Ishikawa (cell line): ENCODE data around the gene PALLD.

Experiments used
- CEBPB ChIP-seq: IDR thresholded peaks from 2 replicates; pipeline ENCODE4 v1.6.1; 2012
- CREB1 ChIP-seq: IDR thresholded peaks from 2 replicates; pipeline ENCODE4 v1.6.1; 2012; ENCODE audit warnings: low read depth
- EGR1 ChIP-seq: IDR thresholded peaks from 2 replicates; pipeline ENCODE4 v1.6.1; 2012
- EP300 ChIP-seq: IDR thresholded peaks from 2 replicates; pipeline ENCODE4 v1.6.1; 2012; ENCODE audit warnings: borderline replicate concordance
- FOXM1 ChIP-seq: IDR thresholded peaks from 2 replicates; pipeline ENCODE4 v1.6.1; 2012; ENCODE audit warnings: low read depth, borderline replicate concordance
- NFIC ChIP-seq: IDR thresholded peaks from 2 replicates; pipeline ENCODE4 v1.6.1; 2012
- RAD21 ChIP-seq: IDR thresholded peaks from 2 replicates; pipeline ENCODE4 v1.6.1; 2012; ENCODE audit warnings: low read depth
- TAF1 ChIP-seq: IDR thresholded peaks from 2 replicates; pipeline ENCODE4 v1.6.1; 2012; ENCODE audit warnings: low read depth, mild to moderate bottlenecking
- TCF12 ChIP-seq: IDR thresholded peaks from 2 replicates; pipeline ENCODE4 v1.6.1; 2012; ENCODE audit warnings: low read depth
- TEAD4 ChIP-seq: IDR thresholded peaks from 2 replicates; pipeline ENCODE4 v1.6.1; 2012
- YY1 ChIP-seq: IDR thresholded peaks from 2 replicates; pipeline ENCODE4 v1.6.1; 2012; ENCODE audit warnings: low read depth
- ZBTB7A ChIP-seq: IDR thresholded peaks from 2 replicates; pipeline ENCODE4 v1.6.1; 2012; ENCODE audit warnings: low read depth
- TF ChIP-seq, protein P1 (sequence below): IDR thresholded peaks from 2 replicates; pipeline ENCODE4 v1.6.1; 2012
- TF ChIP-seq, protein P2 (sequence below): IDR thresholded peaks from 2 replicates; pipeline ENCODE4 v1.6.1; 2012; ENCODE audit warnings: low read depth, mild to moderate bottlenecking
- TF ChIP-seq, protein P3 (sequence below): IDR thresholded peaks from 2 replicates; pipeline ENCODE4 v1.6.1; 2012

The PALLD gene

DNA sequence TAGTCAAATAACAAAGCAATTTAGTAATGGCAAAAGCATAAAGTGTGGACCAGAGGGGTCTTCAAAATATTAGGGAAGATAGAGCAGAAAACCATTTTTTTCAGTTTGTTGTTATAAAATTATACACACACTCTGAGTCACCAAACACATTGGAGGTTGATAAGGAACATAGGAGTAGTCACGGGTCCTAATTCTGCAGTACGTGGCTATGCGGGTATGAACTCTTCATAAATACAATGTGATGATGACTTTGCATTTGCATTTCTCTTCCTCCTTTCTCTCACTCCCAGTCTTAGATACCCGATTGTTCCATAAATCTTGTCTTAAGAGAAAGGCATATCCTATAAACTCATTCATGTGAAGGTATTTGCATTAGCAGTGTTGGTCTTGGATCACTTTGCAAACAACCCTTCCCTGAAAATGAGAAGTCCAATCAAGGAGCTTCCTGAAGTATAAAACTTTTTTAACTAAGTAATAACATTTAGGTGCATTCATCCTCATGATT is 223.6 kb downstream of the PALLD start:
- TF ChIP-seq, protein P1, sequence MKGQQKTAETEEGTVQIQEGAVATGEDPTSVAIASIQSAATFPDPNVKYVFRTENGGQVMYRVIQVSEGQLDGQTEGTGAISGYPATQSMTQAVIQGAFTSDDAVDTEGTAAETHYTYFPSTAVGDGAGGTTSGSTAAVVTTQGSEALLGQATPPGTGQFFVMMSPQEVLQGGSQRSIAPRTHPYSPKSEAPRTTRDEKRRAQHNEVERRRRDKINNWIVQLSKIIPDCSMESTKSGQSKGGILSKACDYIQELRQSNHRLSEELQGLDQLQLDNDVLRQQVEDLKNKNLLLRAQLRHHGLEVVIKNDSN, result no peak
- no peak for TF ChIP-seq TEAD4

DNA sequence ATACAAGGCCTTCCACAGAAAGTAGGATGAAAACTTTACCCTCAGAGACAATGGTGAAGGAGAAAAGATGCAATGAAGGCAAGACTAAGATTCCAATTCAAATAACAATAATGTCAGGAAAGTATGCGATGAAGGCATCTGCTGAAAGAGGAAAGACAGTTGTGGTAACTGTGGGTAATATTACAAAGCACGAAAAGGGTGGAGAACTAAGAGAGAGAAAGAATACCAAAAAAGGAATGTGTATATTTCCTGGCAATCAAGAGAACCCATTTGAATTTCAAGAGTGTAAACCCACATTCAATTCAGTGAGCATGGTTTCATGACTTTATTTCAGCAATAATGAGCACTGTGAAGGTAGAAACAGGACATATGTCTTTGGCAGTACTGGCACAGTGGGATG is 225.5 kb downstream of the PALLD start:
- TF ChIP-seq FOXM1, result no peak

DNA sequence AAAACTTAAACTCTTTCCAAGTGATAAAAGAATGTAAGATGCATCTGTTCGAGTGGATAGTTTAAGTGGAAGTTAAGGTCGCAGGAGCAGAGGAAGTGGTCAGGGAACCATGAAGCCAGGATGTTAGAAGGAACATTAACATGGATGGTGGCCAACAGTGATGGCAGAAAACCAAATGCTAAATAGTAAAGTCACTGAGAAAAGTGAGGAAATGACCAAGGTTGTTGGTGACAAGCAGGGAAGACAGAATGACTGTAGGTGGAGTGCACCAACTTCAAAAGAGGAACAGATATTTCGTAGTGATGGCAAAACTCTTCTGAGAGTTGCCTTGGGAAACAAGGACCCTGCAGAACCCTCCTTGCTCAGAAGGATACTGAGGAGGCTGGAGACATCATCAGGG is 226.2 kb downstream of the PALLD start:
- TF ChIP-seq NFIC (no peak), ZBTB7A (no peak), EP300 (no peak), TEAD4 (no peak), FOXM1 (no peak), CREB1 (no peak), CEBPB (no peak), RAD21 (no peak), TCF12 (no peak), YY1 (no peak)
- TF ChIP-seq, protein P2, sequence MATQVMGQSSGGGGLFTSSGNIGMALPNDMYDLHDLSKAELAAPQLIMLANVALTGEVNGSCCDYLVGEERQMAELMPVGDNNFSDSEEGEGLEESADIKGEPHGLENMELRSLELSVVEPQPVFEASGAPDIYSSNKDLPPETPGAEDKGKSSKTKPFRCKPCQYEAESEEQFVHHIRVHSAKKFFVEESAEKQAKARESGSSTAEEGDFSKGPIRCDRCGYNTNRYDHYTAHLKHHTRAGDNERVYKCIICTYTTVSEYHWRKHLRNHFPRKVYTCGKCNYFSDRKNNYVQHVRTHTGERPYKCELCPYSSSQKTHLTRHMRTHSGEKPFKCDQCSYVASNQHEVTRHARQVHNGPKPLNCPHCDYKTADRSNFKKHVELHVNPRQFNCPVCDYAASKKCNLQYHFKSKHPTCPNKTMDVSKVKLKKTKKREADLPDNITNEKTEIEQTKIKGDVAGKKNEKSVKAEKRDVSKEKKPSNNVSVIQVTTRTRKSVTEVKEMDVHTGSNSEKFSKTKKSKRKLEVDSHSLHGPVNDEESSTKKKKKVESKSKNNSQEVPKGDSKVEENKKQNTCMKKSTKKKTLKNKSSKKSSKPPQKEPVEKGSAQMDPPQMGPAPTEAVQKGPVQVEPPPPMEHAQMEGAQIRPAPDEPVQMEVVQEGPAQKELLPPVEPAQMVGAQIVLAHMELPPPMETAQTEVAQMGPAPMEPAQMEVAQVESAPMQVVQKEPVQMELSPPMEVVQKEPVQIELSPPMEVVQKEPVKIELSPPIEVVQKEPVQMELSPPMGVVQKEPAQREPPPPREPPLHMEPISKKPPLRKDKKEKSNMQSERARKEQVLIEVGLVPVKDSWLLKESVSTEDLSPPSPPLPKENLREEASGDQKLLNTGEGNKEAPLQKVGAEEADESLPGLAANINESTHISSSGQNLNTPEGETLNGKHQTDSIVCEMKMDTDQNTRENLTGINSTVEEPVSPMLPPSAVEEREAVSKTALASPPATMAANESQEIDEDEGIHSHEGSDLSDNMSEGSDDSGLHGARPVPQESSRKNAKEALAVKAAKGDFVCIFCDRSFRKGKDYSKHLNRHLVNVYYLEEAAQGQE, result no peak
- TF ChIP-seq, protein P3, sequence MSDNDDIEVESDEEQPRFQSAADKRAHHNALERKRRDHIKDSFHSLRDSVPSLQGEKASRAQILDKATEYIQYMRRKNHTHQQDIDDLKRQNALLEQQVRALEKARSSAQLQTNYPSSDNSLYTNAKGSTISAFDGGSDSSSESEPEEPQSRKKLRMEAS, result no peak

DNA sequence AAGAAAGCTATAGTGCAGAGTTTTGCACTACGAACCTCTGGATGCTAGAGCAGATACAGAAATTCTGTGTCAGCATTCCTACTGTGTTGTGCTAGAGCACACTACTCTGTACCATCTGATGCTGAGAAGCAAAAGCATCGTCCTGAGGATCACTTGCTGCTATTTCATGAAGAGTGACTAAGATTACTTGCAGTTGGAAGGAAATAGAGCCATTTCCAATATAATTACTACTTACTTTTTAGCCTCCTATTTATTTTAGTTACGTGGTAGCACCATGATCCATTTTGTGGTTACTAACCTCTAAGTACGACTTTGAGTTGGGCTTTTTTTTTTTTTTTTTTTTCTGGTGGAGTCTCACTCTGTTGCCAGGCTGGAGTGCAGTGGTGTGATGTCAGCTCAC is 226.7 kb downstream of the PALLD start:
- TF ChIP-seq, protein P3, result no peak
- no peak for TF ChIP-seq NFIC
- TF ChIP-seq TAF1, result no peak
- TF ChIP-seq, protein P1, result no peak
- TF ChIP-seq ZBTB7A, result no peak
- TF ChIP-seq TCF12, result no peak
- no peak for TF ChIP-seq CREB1
- TF ChIP-seq EGR1, result no peak
- no peak for TF ChIP-seq TEAD4
- no peak for TF ChIP-seq EP300
- TF ChIP-seq RAD21, result no peak

DNA sequence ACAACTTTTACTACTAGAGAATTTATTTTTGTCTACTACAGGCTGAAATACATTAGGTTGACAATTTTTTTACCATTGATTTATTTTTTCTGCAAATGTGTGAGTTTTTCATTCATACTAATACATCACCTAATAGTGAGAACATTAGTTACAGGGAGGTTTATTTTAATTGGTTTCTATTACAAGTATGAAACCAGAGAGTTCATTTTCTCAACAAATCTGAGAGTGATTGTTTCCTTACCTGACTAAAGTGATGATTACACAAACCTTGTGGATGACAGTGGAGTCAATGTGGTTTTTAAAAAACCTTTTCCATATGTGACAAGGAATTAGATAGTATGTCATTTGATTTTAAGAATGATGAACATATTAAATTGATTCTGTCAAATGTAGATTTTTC is 227.4 kb downstream of the PALLD start:
- TF ChIP-seq EP300, result no peak
- TF ChIP-seq, protein P2, result no peak
- no peak for TF ChIP-seq EGR1
- no peak for TF ChIP-seq TAF1
- no peak for TF ChIP-seq TCF12
- TF ChIP-seq TEAD4, result no peak
- no peak for TF ChIP-seq FOXM1
- no peak for TF ChIP-seq NFIC
- TF ChIP-seq RAD21, result no peak
- TF ChIP-seq, protein P1, result no peak
- TF ChIP-seq CREB1, result no peak
- no peak for TF ChIP-seq YY1
- TF ChIP-seq, protein P3, result no peak

DNA sequence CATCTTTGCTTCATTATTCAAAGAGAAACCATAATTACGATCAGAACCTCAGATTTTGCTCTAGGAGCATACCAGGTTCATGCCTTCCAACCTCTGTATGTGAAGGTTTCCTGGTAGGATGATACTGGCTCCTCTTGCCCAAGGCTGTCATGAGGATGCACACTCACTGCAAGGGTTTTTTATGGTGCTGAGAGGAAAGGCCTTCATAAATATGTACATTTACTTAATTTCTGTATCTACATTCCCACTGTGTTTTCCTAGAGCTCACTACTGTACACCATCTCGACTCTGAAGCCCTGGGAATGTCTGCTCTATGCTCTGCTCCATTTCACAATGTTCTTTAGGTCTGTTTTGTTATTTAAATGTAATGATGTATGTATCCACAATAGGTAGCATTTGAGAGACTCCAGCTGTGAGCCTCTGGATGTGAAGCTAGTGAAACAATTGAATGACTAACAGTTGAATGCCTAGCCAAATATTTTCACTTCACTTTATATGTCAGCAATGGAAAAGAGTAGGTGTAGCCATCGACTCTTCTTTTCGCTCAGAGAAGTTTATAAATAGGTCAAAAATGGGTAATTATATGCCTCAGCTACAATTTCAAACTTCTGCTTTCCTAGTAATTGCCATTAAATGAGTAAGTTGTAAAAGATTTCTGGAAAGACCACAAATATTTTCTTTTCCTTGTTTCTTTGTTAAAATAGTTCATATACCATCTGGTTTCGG is 228.0 kb downstream of the PALLD start:
- TF ChIP-seq EP300 (no peak), EGR1 (no peak), ZBTB7A (no peak), TAF1 (no peak), NFIC (peak; percentile 42; the same call in 1 of the 2 replicates), TEAD4 (peak; percentile 55; the same call in 1 of the 2 replicates), TCF12 (no peak)
- TF ChIP-seq, protein P1, result no peak
- TF ChIP-seq, protein P3, result no peak
